ENCODE data around the gene LMOD3. TPM values are rescaled to one million over a fixed set of nuclear protein-coding genes. Genes with fewer than 3 reads are reported as not detected.

Gene LMOD3
- total RNA-seq (not detected), polyA plus RNA-seq (under 1 TPM in 2 of 3 donors, not detected in 1; 0.01 to 0.23 TPM)

GRCh38 chr3:69122403-69122802, at the start of gene LMOD3:
Gene LMOD3, minus strand, starts transcription at chr3:69122595. Its CDS starts 209 bp downstream, at chr3:69122386.
- intact Hi-C loops (cut with DNase I) = no loop called here

GRCh38 chr3:69172058-69172457, 49.7 kb upstream of the LMOD3 start:
- H3K9me3 ChIP-seq = no peaks in the 10 kb centered on the region
- no peak for DNase-seq
- H3K4me3 ChIP-seq = no peak overlapping the region
- H3K36me3 ChIP-seq = peaks cover 0 to 4% (median 0%) of the 10 kb centered on the region in 4 donors
- intact Hi-C loops (cut with DNase I) = no loop called here
- no peaks in the 10 kb centered on the region for H3K27me3 ChIP-seq
- H3K4me1 ChIP-seq = no peaks in the 10 kb centered on the region
- WGBS, 2 donors = 20 to 66% methylated on average over 1 of the region's 1 CpG
- TF ChIP-seq POLR2AphosphoS5 (IDR thresholded peaks at IDR 0.05) (no peak), POLR2A (IDR thresholded peaks at IDR 0.05) (no peak), EP300 (IDR thresholded peaks at IDR 0.05) (no peak), CTCF (IDR thresholded peaks at IDR 0.05) (no peak)
- H3K27ac ChIP-seq = no peak overlapping the region

More at GRCh38 chr3:69122403-69122802, at the start of gene LMOD3:
- no peaks in the 10 kb centered on the region for H3K9me3 ChIP-seq
- no peaks in the 10 kb centered on the region for H3K4me1 ChIP-seq
- no peak for TF ChIP-seq EP300 (IDR thresholded peaks at IDR 0.05)
- no peak for TF ChIP-seq POLR2A (IDR thresholded peaks at IDR 0.05)
- TF ChIP-seq POLR2AphosphoS5 (IDR thresholded peaks at IDR 0.05) = no peak
- no peak for TF ChIP-seq CTCF (IDR thresholded peaks at IDR 0.05)
- H3K36me3 ChIP-seq = no peaks in the 10 kb centered on the region
- H3K4me3 ChIP-seq = no peak within 1 kb of the TSS
- DNase-seq = no peak
- WGBS, 2 donors = 80 to 82% methylated on average over 3 of the region's 3 CpGs
- H3K27me3 ChIP-seq = no peaks in the 10 kb centered on the region
- H3K27ac ChIP-seq = peak within 1 kb of the TSS in 1 of 4 donors; percentile 9

GRCh38 chr3:69166446-69166845, 44.1 kb upstream of the LMOD3 start:
- no peaks in the 10 kb centered on the region for H3K27me3 ChIP-seq
- H3K4me1 ChIP-seq = no peaks in the 10 kb centered on the region
- H3K4me3 ChIP-seq = no peak overlapping the region
- H3K27ac ChIP-seq = no peak overlapping the region
- peaks cover 0 to under 1% (median 0%) of the 10 kb centered on the region in 4 donors for H3K36me3 ChIP-seq
- intact Hi-C loops (cut with DNase I) = no loop called here
- no peaks in the 10 kb centered on the region for H3K9me3 ChIP-seq
- no peak for DNase-seq
- TF ChIP-seq POLR2AphosphoS5 (IDR thresholded peaks at IDR 0.05) (no peak), POLR2A (IDR thresholded peaks at IDR 0.05) (no peak), CTCF (IDR thresholded peaks at IDR 0.05) (no peak), EP300 (IDR thresholded peaks at IDR 0.05) (no peak)
- 94 to 95% methylated on average over 1 of the region's 1 CpG for WGBS, 2 donors

GRCh38 chr3:69165744-69166143, 43.3 kb upstream of the LMOD3 start:
- WGBS, 2 donors = 94 to 96% methylated on average over 4 of the region's 4 CpGs
- TF ChIP-seq EP300 (IDR thresholded peaks at IDR 0.05) (no peak), POLR2A (IDR thresholded peaks at IDR 0.05) (no peak), CTCF (IDR thresholded peaks at IDR 0.05) (no peak), POLR2AphosphoS5 (IDR thresholded peaks at IDR 0.05) (no peak)

GRCh38 chr3:69164296-69164695, 41.9 kb upstream of the LMOD3 start:
- TF ChIP-seq POLR2A (IDR thresholded peaks at IDR 0.05) (no peak), EP300 (IDR thresholded peaks at IDR 0.05) (no peak), POLR2AphosphoS5 (IDR thresholded peaks at IDR 0.05) (no peak), CTCF (IDR thresholded peaks at IDR 0.05) (no peak)
- Histone ChIP-seq H3K4me1 (no peaks in the 10 kb centered on the region), H3K36me3 (no peaks in the 10 kb centered on the region), H3K27ac (no peak overlapping the region), H3K27me3 (no peaks in the 10 kb centered on the region), H3K4me3 (no peak overlapping the region), H3K9me3 (no peaks in the 10 kb centered on the region)
- DNase-seq = no peak
- intact Hi-C loops (cut with DNase I) = loop anchor here (5.0 kb wide), 1 partner anchor 248 kb away; no protein-coding TSS in a partner anchor

More at GRCh38 chr3:69165744-69166143, 43.3 kb upstream of the LMOD3 start:
- Histone ChIP-seq H3K4me3 (no peak overlapping the region), H3K9me3 (no peaks in the 10 kb centered on the region), H3K36me3 (no peaks in the 10 kb centered on the region), H3K27me3 (no peaks in the 10 kb centered on the region), H3K4me1 (no peaks in the 10 kb centered on the region), H3K27ac (no peak overlapping the region)
- intact Hi-C loops (cut with DNase I) = no loop called here
- DNase-seq = no peak
